GM19328 (cell line): ENCODE data around the gene FBXW5.

Experiments
- ATAC-seq: cut with Tn5 transposase; IDR thresholded peaks from one replicate; pipeline ENCODE4 v1.9.1; 2021; ENCODE audit warnings: mild to moderate bottlenecking, moderate library complexity; ENCODE audit not compliant: unreplicated experiment

Gene FBXW5

DNA sequence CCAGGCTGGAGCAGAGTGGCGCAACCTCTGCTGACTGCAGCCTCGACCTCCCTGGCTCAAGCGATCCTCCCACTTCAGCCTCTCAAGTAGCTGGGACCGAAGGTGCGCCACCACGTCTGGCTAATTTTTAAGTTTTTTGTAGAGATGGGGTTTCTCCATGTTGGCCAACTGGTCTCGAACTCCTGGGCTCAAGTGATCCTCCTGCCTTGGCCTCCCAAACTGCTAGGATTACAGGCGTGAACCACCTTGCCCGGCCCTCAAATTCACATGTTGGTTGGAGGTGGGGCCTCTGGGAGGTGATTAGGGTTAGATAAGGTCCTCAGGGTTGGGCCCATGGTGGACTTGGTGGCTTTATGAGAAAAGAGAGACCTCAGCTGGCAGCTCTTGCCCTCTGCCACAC lies 17.6 kb upstream of the FBXW5 start:
- no peak for ATAC-seq

DNA sequence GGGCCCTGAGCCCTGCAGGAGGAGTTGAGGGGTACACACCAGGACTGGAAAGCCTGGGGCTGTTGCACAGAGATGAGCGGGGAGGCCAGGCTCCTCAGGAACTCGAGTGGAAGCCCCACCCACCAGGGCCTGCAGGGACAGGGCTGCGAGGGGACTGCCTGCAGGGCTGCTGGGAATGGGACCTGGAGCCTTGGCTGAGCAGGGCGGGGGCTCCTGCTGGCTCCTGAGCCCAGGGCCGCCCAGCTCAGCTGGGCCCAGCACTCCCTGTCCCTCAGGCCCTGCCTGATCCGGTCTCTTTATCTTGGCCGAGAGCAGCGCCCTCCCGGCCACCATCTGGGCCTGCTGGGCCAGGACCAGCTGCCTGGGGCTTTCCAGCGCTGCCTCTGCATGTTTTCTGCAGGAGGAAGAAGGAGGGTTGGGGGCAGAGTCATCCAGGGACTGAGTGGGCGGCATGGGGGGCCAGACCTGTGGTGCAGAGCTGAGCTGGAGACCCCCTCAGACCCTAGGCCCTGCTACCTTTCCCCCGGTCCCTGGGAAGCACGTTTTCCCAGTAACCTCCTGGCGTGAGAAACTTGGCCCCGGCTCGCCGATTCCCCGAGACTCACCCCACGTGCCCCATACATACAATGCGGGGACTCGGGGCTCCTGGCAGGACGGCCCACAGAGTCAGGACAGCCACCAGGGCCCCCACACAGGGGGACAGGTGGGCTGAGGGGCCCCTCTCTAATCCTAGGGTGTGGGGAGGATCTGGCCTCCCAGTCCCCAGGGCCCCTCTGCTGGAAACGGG lies 16.9 kb upstream of the FBXW5 start:
- no peak for ATAC-seq

DNA sequence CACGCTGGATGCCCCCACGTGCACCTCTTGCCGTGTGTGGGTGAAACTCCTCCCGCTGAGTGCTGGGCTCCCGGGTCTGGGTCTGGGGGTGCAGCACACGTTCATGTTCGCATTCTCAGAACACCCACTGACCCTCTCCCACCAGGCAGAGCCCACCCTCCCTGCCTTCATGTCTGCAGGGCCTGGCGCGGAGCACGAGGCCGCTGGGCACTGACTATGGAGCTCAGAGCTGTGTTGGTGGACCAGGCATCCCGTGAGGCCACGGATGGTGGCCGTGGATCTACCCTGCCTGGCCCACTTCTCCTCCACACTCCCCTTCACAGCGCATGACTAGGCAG lies 16.4 kb upstream of the FBXW5 start:
- no peak for ATAC-seq

DNA sequence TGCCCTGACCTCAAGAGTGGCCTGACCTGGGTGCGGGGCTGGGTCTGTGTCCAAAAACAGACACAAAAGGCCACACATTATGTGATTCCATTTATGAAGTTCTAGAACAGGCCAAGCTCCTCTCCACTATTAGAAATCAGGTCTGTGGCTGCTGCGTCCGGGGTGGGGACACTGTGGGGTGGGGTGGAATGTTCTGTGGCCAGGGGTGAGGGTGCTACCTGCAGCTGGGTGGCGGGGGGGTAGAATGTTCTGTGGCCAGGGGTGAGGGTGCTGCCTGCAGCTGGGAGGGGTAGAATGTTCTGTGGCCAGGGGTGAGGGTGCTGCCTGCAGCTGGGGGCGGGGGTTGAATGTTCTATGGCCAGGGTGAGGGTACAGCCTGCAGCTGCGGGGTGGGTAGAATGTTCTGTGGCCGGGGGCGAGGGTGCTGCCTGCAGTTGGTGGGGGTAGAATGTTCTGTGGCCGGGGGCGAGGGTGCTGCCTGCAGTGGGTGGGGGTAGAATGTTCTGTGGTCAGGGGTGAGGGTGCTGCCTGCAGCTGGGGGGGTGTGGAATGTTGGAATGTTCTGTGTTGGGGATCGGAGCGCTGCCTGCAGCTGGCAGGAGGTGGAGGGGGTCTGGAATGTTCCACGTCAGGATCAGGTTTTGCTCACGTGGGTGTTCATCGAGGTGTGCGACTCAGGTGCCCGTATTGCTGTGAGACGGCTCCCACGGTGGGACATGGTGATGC lies 15.8 kb upstream of the FBXW5 start:
- no peak for ATAC-seq

DNA sequence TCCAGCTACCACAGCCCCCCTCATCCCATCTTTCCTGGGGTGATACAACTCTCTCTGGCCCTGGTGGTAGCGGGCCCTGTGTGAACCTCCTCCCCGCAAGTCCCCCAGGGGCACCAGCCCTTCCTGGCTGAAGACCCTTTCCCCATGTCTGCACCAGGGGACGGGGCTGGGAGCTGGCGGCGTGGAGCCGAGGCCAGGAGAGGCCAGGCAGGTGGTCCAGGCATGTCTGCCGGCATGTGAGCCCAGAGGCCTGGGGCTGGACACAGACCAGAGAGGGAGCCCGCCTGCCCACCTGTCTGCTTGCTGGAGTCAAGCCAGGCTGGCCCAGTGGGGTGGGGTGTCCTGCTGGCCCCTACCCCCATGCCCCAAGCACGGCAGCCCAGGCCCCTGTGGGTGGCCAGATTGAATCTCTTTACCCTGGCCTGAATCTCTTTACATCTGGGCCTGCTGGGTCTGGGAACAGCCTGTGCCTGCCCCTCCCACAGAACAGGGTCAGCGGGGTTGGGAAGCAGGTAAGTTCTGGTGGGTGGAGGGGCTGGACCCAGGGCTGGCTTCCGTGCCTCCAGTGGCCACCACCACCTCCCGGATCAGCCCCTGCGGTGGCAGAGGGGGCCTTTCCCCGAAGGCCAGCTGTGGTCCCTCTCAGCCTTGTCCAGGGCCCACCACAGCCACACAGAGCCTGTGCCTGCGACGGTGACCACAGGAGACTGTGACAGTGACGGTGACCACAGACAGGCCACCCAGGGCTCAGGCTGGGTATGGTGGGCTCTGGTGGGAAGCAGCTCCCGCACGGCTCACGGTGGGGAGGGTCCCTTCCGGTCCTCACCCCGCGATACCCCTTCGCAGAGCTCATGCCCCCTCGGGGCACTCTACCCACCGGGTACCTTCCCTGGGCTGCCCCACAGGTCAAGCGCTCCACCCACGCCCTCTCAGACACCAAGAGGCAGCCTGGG lies 14.6 kb upstream of the FBXW5 start:
- no peak for ATAC-seq

DNA sequence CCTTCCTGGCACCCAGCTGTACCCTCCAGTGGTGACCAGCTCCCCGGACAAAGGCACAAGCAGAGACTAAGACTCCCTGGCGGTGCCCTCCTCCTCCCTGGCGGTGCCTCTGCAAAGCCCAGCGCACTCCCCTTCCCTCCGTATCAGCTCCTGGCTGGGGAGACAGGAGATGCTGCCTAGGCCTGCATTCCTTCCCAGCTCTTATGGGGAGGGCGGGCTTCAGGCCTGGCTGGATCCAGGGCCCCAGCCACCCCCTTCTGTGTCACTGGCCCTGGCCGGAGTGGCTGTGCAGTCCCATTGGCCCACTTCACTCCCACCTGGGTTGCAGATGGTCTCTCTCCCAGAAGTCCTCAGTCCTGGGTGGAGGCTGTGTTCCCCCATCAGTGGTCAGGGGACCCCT lies 13.9 kb upstream of the FBXW5 start:
- no peak for ATAC-seq

DNA sequence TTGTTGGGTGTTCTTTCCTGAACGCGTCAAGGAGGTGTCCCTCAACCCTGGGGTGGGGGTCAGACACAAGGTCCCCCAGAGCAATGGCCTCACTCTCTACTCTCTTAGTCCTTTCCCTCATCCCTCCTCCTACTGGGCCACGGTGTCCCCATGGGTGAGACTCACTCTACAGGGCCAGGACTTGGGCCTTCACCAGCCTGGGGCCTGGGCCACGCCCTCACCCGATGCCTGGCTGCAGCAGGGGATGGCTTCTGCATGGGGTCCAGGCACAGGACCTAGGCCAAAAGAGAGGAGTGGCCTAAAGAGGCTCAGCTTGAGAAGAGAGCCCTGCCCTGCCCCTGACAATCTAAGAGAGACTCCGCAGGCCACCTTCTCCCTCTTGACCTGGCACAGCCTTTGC lies 13.4 kb upstream of the FBXW5 start:
- no peak for ATAC-seq

DNA sequence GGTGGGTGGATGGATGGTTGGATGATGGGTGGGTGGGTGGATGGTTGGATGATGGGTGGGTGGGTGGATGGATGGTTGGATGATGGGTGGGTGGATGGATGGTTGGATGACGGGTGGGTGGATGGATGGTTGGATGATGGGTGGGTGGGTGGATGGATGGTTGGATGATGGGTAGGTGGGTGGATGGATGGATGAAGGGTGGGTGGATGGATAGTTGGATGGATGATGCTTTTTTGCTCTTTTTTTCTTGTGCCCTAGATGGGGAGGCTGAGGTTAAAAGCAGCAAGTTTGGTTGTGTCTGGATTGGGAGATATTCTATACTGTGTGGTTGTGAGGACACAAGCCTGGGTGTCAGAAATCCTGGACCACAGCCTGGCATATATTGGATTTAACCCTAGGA lies 12.9 kb upstream of the FBXW5 start:
- no peak for ATAC-seq

DNA sequence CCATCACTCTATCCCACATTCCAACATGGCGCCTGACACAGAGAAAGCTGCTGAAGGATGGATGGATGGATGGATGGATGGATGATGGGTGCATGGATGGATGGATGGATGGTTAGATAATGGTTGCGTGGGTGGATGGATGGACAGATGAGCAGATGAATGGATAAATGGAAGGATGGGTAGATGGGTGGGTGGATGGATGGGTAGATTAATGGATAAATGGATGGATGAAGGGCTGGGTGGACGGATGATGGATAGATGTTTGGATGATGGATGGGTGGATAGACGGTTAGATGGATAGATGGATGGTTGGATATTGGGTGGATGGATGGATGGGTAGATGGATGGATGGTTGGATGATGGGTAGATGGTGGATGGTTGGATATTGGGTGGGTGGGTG lies 12.1 kb upstream of the FBXW5 start:
- no peak for ATAC-seq

DNA sequence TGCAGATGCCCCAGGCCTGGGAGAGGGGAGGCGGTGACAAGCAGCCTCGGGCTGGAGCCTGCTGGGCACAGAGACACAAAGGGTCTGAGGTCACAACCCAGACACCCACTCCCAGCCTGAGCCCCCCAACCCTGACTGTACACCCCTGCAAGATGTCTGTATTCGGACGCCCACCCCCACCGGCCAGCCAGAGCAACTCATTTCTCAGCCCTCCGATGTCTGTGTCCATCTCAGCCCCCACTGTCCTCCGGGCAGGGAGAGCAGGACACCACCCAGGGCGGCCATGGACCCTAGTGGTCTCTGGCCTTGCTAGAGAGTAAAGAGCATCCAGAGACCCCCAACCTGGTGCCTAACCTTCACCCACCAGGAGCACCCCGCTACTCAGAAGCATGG lies 11.4 kb upstream of the FBXW5 start:
- ATAC-seq: no peak

DNA sequence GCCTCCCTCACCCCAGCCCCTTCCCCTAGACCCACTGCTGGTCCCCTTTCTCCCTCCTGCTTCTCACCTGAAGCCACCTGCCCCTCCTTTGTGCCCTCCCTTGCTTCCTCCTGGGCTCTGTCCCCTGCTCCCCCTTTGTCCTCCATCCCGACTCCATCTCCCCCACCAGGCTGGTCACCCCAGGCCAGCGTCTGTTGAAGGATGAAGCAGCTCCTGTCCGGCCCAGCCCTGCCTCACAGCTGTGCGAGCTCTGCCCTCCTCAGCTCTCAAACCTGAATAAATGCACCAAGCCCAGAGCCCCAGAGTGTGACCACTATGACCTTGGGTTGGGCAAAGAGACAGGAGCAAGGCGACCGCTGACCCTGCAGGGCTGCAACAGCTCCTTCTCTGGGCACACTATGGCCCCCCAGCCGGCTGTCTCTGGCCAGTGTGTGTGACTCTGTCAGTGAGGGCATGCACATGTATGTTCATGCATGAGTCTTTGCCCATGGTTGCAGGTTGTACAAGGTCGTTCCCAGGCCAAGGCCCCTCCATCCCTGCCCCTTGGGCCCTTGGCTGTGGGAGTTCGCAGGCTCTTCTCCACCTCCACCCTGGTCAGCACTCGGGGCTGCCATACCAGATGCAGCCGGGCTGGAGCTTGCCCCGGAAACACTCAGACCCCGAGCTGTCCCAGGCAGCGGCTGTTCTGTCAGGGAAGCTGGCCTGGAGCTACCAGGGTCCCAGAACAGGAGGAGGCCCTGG lies 10.8 kb upstream of the FBXW5 start:
- ATAC-seq: no peak

DNA sequence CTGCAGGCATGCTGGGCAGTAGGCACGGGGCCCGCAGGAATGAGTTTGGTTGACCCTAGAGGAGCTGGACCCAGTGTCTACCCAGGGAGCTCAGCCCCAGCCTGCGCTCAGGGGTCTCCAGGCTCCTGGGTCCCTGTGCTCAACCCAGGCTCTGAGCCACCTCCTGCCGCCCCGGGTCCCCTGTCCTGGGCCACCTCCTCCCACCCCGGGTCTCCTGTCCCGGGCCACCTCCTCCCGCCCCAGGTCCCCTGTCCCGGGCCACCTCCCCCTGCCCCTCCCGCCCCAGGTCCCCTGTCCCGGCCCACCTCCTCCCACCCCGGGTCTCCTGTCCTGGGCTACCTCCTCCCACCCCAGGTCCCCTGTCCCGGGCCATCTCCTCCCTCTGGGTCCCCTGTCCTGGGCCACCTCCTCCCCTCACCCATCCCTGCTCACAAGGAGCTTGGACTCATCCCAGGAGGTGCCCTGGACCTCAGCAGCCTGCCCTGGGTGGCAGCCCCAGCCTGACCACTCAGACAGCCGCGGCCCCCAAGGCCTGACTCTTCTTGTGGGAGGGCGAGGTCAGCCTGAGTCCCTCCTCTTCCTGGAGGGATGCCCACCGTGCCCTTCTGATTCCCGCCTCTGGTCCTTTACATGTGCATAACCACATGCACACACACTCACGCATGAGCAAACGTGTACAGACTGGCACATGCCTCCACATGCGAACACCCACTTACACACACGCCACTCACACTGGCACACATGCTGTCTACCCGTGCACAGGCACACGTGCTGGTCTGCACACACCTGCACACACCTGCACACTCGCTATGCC lies 9.9 kb upstream of the FBXW5 start:
- ATAC-seq: no peak

DNA sequence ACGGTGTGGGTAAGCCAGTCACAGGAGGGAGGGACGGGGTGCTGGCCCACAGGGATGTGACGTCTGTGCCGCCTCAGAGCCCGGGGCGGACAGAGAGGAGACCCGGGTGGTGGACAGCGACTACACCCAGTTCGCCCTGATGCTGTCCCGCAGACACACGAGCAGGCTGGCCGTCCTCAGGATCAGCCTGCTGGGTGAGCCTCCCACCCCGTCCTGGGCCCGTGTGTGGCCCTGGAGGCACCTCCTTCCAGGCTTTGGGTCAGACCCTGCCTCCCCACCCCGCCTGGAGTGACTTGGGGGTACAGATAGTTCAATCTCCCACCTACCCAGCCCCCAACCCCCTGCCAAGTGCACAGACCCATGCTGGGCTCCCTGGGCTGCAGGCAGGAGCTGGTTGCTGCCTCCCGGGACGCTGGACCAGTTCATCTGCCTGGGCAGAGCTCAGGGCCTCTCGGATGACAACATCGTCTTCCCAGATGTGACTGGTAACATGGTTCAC lies 9.3 kb upstream of the FBXW5 start:
- no peak for ATAC-seq

DNA sequence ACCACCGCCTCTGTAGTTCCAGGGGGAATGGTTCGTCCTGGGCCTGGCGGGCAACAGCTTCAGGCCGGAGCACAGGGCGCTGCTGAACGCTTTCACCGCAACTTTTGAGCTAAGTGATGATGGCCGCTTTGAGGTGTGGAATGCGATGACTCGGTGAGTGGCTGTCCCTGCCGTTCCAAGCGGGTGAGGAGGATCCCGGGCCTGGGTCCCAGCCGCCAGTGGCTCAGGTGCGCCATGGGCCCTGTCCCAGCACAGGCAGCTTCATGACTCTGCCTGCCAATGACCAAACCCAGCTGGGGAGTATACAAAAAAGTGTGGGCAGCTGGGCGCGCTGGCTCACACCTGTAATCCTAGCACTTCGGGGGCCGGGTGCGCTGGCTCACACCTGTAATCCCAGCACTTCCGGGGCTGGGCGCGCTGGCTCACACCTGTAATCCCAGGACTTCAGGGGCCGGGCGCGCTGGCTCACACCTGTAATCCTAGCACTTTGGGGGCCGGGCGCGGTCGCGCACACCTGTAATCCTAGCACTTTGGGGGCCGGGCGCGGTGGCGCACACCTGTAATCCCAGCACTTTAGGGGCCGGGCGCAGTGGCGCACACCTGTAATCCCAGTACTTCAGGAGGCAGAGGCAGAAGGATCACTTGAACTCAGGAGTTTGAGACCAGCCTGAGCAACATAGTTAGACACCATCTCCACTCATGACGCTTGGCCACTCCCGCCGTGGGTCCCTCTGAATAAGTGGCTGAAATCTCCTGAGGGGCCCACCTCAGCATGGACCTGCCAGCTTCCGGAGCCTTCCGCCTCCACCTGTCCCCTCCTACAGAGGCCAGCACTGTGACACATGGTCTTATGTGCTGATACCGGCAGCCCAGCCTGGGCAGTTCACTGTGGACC lies 8.6 kb upstream of the FBXW5 start:
- no peak for ATAC-seq

DNA sequence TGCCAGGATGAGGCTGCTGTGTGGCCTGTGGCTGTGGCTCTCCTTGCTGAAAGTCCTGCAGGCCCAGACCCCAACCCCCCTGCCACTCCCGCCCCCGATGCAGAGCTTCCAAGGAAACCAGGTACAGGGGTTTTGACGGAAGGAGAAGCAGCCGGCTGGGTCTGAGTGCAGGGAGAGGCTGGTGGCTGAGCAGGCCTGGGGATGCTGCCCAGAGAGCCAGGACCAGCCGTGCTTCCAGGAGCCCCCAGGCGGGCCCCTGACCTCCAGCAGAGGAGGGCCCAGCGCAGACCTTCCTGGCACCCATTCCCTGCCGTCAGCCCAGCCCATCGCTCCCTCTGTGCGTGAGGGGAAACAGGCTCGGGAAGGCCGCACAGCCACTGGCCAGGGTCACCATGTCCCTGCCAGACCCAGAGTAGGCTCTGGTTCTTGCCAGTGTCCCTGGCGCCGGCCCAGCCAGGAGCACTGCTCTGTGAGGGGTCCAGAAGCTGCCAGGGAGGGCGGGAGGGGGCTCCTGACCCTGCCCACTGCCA lies 7.8 kb upstream of the FBXW5 start:
- ATAC-seq: no peak

DNA sequence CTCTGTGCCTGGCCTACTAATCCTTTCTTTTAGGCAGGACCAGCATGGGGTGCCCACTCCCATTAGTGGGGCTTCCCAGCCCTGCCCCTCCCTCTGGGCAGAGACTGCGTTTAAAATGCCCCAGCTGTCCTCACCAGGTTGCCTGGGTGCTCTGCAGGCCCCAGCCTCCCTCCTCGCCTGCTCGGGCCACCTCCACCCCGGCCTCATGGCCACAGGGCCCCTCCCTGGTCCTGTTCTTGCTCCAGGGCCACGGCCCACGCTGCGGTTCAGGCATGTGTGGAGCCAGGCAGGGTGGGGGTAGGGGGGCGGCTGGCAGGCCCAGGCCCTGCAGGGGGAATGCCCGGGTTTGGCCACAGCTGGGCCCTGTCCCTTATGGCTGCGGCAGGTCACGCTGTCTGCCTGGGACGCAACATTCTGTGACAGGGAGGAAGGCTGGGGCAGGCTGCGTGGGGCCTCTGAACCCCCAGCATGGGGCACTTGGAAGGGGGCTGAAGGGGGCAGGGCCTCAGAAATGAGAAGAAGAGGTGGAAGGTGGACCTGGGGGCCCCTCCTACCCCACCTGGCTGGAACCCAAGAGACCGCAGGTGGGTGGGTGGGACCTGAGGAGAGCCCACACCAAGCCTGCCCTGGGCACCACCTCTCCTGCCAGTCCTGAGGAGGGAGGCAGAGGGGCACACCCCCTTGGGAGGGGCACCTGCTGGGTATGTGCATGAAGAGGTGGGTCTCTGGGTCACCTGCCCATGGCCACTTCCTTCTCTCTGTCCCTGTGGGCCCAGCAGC lies 7.2 kb upstream of the FBXW5 start, which contains the start of gene LCN12:
Gene LCN12 (plus strand): TSS at position 733 of the 780 bp plus-strand sequence. CDS start 55 bp downstream, outside the sequence.
- no peak for ATAC-seq

DNA sequence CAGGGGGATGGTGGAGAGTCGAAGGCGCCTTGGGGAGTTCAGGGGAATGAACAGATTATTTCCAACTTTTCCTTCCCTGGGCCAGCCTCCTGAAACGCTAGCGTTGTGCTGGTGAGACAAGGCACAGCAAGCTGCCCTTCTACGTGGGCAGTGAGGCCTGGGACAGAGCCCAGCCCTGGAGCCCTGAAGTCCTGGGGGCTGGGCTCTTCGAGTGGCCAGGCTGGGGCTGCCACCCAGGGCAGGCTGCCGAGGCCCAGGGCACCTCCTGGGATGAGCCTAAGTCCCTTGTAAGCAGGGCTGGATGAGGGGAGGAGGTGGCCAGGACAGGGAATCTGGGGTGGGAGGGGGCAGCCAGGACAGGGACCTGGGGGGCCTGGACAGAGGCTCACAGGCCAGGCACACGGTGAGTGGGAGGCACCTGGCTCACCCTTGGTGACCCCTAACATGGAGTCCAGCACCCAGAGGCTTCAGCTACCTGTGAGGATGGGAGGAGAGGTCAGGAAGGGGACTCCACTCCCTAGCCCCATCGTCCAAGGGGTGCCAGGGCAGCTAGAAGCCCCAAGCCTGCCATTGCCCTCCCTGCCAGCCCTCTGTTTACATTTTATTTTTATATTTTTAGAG lies 6.2 kb upstream of the FBXW5 start:
- ATAC-seq: no peak
